RCC 7860 (cell line): ENCODE results near the gene FBXL14.

Source experiments
- DNase-seq: peaks from one replicate; pipeline ENCODE4 v3.0.0-alpha.2; 2015; ENCODE audit warnings: low spot score
- FAIRE-seq: peaks from 2 replicates; lab custom pipeline; 2012; peaks lifted over from hg19 to GRCh38; lab: Jason Lieb, UNC

Gene FBXL14

GRCh38 chr12:1595026-1595561 is 713 bp upstream of the FBXL14 start:
- FAIRE-seq = no peak
- DNase-seq = no peak

DNA sequence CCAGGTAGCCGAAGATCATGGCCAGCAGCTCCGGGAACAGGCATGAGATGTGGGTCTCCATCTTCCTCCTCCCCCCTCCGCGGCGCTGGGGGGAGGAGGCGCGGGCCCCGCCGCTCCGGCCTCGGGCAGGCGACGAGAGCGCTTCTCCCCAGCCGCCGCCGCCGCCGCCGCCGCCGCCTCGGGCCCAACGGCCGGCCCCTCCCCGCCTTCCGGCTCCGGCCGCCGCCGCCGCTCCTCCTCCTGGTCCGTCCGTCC is 448 bp downstream of the FBXL14 start:
- DNase-seq (peak; percentile 36), FAIRE-seq (no peak)

DNA sequence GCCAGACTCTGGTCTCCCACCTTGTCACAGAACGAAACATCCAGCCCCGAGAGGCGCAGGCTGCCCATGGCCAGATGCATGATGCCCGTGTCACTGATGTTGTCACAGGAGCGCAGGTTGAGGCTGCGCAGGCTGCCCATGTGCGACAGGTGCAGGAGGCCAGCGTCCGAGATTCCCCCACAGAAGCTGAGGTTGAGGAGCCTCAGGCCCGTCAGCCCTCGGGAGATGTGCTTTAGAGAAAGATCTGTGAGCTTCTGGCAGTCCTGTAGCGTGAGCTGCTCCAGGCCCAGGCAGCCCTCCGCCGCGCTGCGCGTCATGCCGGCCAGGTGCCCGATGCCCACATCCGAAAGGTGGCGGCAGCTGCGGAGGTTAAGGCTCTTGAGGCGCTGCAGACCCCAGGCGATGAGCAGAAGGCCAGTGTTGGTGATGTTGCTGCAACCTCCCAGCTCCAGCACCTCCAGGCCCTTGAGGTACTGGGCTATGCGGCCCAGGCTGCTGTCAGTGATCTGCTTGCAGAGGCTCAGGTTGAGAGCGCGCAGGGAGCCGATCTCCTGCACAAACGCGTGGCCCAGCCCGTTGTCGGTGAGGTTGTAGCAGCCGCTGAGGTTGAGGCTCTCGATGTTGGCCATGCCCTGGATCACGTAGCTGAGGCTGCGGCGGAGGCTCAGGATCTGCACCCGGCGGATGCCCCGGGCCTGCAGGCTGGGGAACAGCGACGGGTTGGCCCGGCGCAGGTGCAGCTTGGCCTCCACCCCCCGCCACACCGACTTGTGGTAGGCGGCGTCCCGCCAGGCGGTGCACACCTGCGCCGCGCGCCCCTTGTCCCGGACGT is 991 bp downstream of the FBXL14 start:
- FAIRE-seq (no peak), DNase-seq (no peak)

- DNase-seq (peak; percentile 8), FAIRE-seq (no peak)
Measured at GRCh38 chr12:1592444-1593173, 1.8 kb downstream of the FBXL14 start.

- DNase-seq (no peak), FAIRE-seq (no peak)
Measured at GRCh38 chr12:1591543-1591942, 2.8 kb downstream of the FBXL14 start.

DNA sequence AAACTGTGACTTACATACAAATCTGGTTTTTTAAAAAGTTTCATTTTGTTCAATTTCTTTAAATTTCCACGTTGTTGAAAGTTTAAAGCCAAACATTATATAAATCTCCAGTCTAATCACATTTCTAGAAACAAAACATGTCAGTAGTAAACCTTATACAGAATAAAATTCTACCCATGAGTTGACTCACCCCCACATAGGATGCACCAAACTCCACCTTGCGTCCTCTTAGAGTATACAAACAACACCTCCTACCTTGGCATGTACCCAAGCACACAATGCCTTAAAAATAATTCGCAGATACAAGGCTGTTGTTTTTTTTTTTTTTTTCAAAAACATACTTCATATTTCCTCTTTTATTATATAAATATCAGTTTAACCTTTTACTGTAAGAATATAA is 3.3 kb downstream of the FBXL14 start:
- FAIRE-seq (no peak), DNase-seq (no peak)

- DNase-seq (no peak), FAIRE-seq (no peak)
Measured at GRCh38 chr12:1590221-1590979, 4.0 kb downstream of the FBXL14 start.

GRCh38 chr12:1588575-1588947 is 5.8 kb downstream of the FBXL14 start:
- no peak for FAIRE-seq
- DNase-seq = no peak

DNA sequence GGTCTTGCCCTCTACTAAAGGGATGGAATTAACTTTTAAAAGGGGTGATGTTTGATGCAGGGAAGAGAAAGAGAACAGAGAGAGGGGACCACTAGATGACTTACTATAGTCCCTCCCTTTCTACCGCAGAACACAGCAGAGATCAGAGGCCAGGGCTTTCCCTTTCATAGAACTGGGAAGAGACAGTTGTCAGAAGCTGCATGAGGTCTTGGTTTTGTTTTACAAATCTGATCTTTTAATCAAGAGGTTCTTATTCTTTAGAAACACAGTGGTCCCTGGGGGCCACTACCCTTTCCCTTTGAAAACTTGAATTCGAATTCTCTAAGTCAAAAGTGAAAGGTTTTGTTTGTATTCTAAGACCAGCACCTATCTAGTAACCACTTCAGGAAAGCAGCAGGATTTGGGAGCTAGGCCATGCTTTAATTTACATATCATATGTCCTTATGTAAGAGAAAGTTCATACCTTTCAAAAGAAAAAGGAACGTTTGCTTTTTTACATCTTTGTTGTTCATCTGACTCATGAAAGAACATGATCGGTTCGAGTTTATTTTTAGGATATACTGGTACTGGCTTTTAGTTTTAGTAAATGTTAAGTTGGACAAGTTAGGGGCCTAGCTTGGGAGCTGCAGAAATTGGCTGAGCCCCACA is 6.3 kb downstream of the FBXL14 start:
- DNase-seq (no peak), FAIRE-seq (no peak)

GRCh38 chr12:1584326-1584725 is 10.1 kb downstream of the FBXL14 start:
- DNase-seq (no peak), FAIRE-seq (no peak)

- peak; percentile 65 for DNase-seq
- FAIRE-seq = peak; percentile 62
Measured at GRCh38 chr12:1583421-1584078, 10.8 kb downstream of the FBXL14 start.

GRCh38 chr12:1582709-1583050 is 11.7 kb downstream of the FBXL14 start:
- no peak for DNase-seq

GRCh38 chr12:1581973-1582708 is 12.2 kb downstream of the FBXL14 start:
- DNase-seq (no peak), FAIRE-seq (no peak)

More at GRCh38 chr12:1582709-1583050, 11.7 kb downstream of the FBXL14 start:
- FAIRE-seq = no peak

DNA sequence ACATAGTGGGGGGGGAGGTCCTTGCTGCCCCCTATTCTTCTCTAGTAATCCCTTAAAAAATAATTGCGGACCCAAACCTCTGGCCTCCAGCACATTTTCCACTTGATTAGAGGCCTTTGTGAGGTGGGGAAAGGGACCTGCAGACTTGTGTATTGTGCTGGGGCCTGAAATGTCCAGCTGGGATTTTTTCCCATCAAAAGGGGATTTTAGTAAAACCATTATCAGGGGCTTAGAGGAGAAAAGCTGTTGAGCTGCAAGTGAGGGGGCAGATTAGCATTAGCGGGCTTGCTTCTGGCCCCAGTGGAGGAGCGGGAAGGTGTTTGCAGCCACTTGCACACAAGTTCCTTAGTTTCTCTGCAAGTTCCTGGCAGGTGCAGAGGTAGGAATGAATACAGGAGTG is 13.9 kb downstream of the FBXL14 start:
- no peak for FAIRE-seq
- DNase-seq = no peak

DNA sequence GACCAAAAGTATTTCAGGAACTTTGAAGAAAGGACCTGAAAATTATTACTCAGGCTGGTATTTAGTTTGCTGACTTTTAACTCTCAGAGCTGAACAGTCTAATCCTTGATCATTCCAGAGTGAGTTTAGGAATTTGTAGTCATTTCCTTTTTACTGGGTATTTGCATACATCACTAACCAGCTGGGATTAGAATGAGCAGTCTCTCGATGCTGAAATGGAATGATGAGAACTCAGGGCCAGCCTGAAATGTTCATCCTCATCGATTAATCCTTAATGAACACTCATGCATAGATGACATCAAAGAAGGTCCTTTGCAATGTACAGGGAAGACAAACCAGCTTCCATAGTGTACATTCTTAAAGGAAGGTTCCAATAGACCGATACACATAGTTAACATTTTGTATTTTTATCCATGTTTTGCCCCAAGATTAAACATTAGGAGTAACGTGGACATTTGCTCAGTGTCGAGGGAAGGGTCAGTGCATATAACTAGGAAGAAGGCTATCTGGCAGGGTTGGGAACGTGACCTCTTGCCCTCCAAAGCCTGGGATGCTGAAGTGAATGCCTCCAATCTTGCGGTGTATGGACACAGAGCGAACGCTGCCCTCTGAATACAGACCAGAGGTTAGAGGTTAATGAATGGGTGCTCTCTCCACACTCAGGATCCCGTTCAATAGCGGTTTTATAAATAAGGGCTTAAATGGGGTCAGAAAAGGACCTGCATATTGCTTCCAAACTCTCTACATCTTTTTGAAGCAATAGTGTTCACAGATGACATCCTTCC is 14.5 kb downstream of the FBXL14 start:
- FAIRE-seq (no peak), DNase-seq (no peak)

- FAIRE-seq = no peak
- no peak for DNase-seq
Measured at GRCh38 chr12:1576410-1577241, 17.8 kb downstream of the FBXL14 start.

DNA sequence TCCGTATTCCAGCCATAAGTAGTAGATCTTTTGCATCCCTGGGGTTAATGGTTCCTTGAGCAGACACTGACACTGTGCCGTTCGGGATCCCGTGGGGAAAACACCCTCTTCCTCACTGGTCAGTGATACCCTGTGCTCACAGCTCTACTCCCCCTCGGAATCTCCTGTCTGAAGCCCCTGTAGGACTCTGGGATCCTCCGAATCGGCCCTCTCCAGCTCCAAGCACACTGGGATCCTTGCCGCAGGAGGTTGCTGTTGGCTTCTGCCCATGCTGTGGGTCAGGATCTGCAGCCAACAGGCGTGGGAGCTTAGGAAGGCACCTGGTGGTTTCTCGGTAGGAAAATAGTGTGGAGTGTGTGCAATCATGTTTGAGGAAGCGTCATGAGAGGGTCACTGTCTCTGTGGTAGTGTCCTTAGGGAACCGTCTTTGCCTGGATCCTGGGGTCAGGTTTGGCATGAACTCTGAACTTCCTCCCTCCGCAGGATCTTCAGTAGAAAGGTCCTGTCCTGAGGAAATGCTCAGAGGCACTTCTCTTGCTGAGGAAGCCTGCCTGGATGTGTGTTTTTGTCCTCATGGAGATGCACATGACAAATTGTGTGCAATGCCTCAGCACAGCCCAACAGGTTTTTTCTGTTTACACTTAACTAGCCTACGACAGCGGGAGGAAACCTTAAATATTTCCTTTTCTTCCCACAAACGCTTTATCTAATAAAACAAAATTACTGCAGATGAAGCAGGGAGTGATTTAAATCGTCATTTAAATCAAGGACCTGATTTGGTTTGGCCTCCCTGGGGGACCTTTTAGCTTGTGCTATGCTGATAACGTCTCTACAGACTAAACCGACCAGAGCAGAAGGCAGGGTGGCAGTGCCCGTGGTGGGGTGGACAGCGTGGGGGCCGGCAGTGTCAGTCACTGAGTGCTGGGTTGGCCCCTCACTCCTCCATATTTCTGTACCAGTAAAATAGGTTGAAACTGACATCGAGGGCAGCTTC is 18.7 kb downstream of the FBXL14 start:
- FAIRE-seq = no peak
- no peak for DNase-seq
